SK-N-SH (cell line): ENCODE results near the gene CIPC. TPM values are rescaled to one million over a fixed set of nuclear protein-coding genes. Genes with fewer than 3 reads are reported as not detected.

Experiments used
- CTCF ChIA-PET: fragments of 300-600, 350-600 bp; formaldehyde crosslinking; extraction: SDS; loops from one replicate; lab custom pipeline; 2021; lab: Yijun Ruan, JAX
- POLR2A ChIA-PET: fragments of 350-600 bp; sonication (Branson Sonifier 250); formaldehyde crosslinking; extraction: SDS; loops from one replicate; lab custom pipeline; 2020; ENCODE audit warnings: antibody characterized with exemption, inconsistent platforms; lab: Yijun Ruan, JAX
- DNase-seq: peaks from one replicate; pipeline ENCODE4 v3.0.0; 2012
- H2AFZ ChIP-seq: fragments of 200-600 bp; sonication (generic); 2 replicates; pipeline ENCODE4 v1.8.1; 2016; ENCODE audit warnings: antibody characterized with exemption, mild to moderate bottlenecking, low read depth
- H3F3A ChIP-seq: fragments of 200-600 bp; sonication (generic); replicated peaks from 2 replicates; pipeline ENCODE3; 2016; ENCODE audit warnings: antibody characterized with exemption, mild to moderate bottlenecking; ENCODE audit not compliant: insufficient read depth
- H3K27ac ChIP-seq, 2 experiments: fragments of 200-500 bp in 1 of 2; fragments of 200-600 bp in 1 of 2; sonication (Bioruptor generic) in 1 of 2; sonication (generic), shearing (Covaris generic) in 1 of 2; 2 replicates each; pipeline versions ENCODE4 v1.5.1 to v1.6.1; 2014 to 2016; ENCODE audit warnings: low read depth in 2 of 2, inconsistent platforms in 1 of 2, low read length in 1 of 2, mild to moderate bottlenecking in 1 of 2, mixed read lengths in 1 of 2
- H3K27me3 ChIP-seq: fragments of 200-600 bp; sonication (generic), shearing (Covaris generic); 2 replicates; pipeline ENCODE4 v1.6.1; 2016; ENCODE audit warnings: mixed run types; ENCODE audit not compliant: insufficient read depth
- H3K36me3 ChIP-seq, 2 experiments: fragments of 200-500 bp in 1 of 2; fragments of 200-600 bp in 1 of 2; sonication (Bioruptor generic) in 1 of 2; sonication (generic) in 1 of 2; replicated peaks in 1 of 2; 2 replicates each; pipeline versions ENCODE3 to v1.5.1; 2014 to 2016; ENCODE audit warnings: low read length in 1 of 2, mild to moderate bottlenecking in 1 of 2; ENCODE audit not compliant: insufficient read depth in 2 of 2, control insufficient read depth in 1 of 2
- H3K4me1 ChIP-seq, 2 experiments: fragments of 200-500 bp in 1 of 2; fragments of 200-600 bp in 1 of 2; sonication (Bioruptor generic) in 1 of 2; sonication (generic), shearing (Covaris generic) in 1 of 2; 2 replicates each; pipeline versions ENCODE4 v1.5.1 to v1.6.1; 2014 to 2016; ENCODE audit warnings: low read depth in 1 of 2, low read length in 1 of 2, mixed run types in 1 of 2; ENCODE audit not compliant: insufficient read depth in 2 of 2, control insufficient read depth in 1 of 2
- H3K4me2 ChIP-seq: fragments of 200-600 bp; sonication (generic), shearing (Covaris generic); 2 replicates; pipeline ENCODE4 v1.6.1; 2017; ENCODE audit warnings: mixed run types
- H3K4me3 ChIP-seq, 2 experiments: fragments of 200-500 bp in 1 of 2; fragments of 200-600 bp in 1 of 2; sonication (Bioruptor generic) in 1 of 2; sonication (generic), shearing (Covaris generic) in 1 of 2; 2 replicates each; pipeline versions ENCODE4 v1.5.1 to v1.8.1; 2014 to 2016; ENCODE audit warnings: low read depth in 2 of 2, inconsistent platforms in 1 of 2, low read length in 1 of 2, mild to moderate bottlenecking in 1 of 2, mixed read lengths in 1 of 2, moderate library complexity in 1 of 2
- H3K79me2 ChIP-seq: fragments of 200-600 bp; sonication (generic); 2 replicates; pipeline ENCODE4 v1.8.1; 2017; ENCODE audit warnings: mild to moderate bottlenecking; ENCODE audit not compliant: insufficient read depth
- H3K9ac ChIP-seq: fragments of 200-600 bp; sonication (generic); 2 replicates; pipeline ENCODE4 v1.6.1; 2017; ENCODE audit warnings: mixed run types
- H3K9me2 ChIP-seq: fragments of 200-600 bp; sonication (generic); 2 replicates; pipeline ENCODE4 v1.6.1; 2017; ENCODE audit warnings: mixed run types
- H3K9me3 ChIP-seq: fragments of 200-600 bp; sonication (generic); 2 replicates; pipeline ENCODE4 v1.6.1; 2017; ENCODE audit warnings: mixed run types, mild to moderate bottlenecking, moderate library complexity
- H4K20me1 ChIP-seq: fragments of 200-600 bp; sonication (generic); 2 replicates; pipeline ENCODE4 v1.6.1; 2017; ENCODE audit warnings: mild to moderate bottlenecking, mixed run types; ENCODE audit not compliant: insufficient read depth
- CTCF ChIP-seq: fragments of 200-600 bp; sonication (generic); IDR thresholded peaks from 2 replicates; pipeline ENCODE4 v1.6.1; 2017; ENCODE audit warnings: antibody characterized with exemption, mild to moderate bottlenecking, moderate library complexity
- ELF1 ChIP-seq: IDR thresholded peaks from 2 replicates; pipeline ENCODE4 v1.4.0; 2012
- EP300 ChIP-seq, 2 experiments: IDR thresholded peaks; 2 replicates each; pipeline versions ENCODE4 v1.4.0 to v1.6.1; 2012; ENCODE audit warnings: borderline replicate concordance in 1 of 2, low read depth in 1 of 2, low read length in 1 of 2
- FOSL2 ChIP-seq: IDR thresholded peaks from 2 replicates; pipeline ENCODE4 v1.4.0; 2012; ENCODE audit warnings: low read depth, mild to moderate bottlenecking, moderate library complexity, borderline replicate concordance
- FOXJ3 ChIP-seq: sonication (generic); formaldehyde crosslinking; IDR thresholded peaks from 2 replicates; pipeline ENCODE4 v1.5.1; 2020; ENCODE audit warnings: mild to moderate bottlenecking, missing genetic modification reagents
- IRF3 ChIP-seq: fragments of 150-350 bp; IDR thresholded peaks from 2 replicates; pipeline ENCODE4 v1.6.1; 2016; ENCODE audit warnings: mild to moderate bottlenecking, low read depth, low read length
- MEF2A ChIP-seq: IDR thresholded peaks from 2 replicates; pipeline ENCODE4 v1.4.0; 2012; ENCODE audit warnings: low read depth, borderline replicate concordance
- NFIC ChIP-seq: IDR thresholded peaks from 2 replicates; pipeline ENCODE4 v1.4.0; 2012; ENCODE audit warnings: borderline replicate concordance
- NRF1 ChIP-seq: IDR thresholded peaks from 2 replicates; pipeline ENCODE4 v1.6.1; 2012; ENCODE audit warnings: low read depth, mild to moderate bottlenecking, low read length
- RFX5 ChIP-seq: IDR thresholded peaks from 2 replicates; pipeline ENCODE4 v1.6.1; 2012; ENCODE audit warnings: mild to moderate bottlenecking, improper control_type of control experiment, low read length
- SIN3A ChIP-seq: IDR thresholded peaks from 2 replicates; pipeline ENCODE4 v1.6.1; 2012; ENCODE audit warnings: low read depth, mild to moderate bottlenecking, low read length, moderate library complexity, borderline replicate concordance
- TCF12 ChIP-seq: IDR thresholded peaks from 2 replicates; pipeline ENCODE4 v1.4.0; 2012
- USF2 ChIP-seq: fragments of 150-350 bp; IDR thresholded peaks from 2 replicates; pipeline ENCODE4 v1.6.1; 2017; ENCODE audit warnings: antibody characterized with exemption, low read length, low read depth, borderline replicate concordance
- YY1 ChIP-seq: IDR thresholded peaks from 2 replicates; pipeline ENCODE4 v1.4.0; 2012; ENCODE audit warnings: low read depth, mild to moderate bottlenecking
- WGBS: methylation state at CpG from one replicate; pipeline ENCODE4 v1.1.6; 2017; ENCODE audit warnings: low lambda C conversion rate; 5-methylcytosine and 5-hydroxymethylcytosine counted together
- polyA plus RNA-seq, 3 experiments: library from polyadenylated mRNA; depleted of rRNA; stranded (reverse); fragments of >200 nt; gene quantifications; 2 replicates each; pipeline ENCODE4 v1.2.3, GENCODE V29; 2012

Gene CIPC
- polyA plus RNA-seq, 1 of the 3 experiments (the other 2 are of a cell fraction), result 6.5 TPM

GRCh38 chr14:77069551-77069950 is 28.5 kb upstream of the CIPC start:
- H3K27me3 ChIP-seq, result no peaks in the 10 kb centered on the region
- no peak overlapping the region for H3K4me2 ChIP-seq

More at GRCh38 chr14:77069551-77069950, 28.5 kb upstream of the CIPC start:
- H3K27ac ChIP-seq, result no peak overlapping the region
- no peak for DNase-seq
- peaks cover 0 to 14% of the 10 kb centered on the region in 2 experiments; a peak in 2 of 4 replicates for H3K4me1 ChIP-seq
- H3K9me3 ChIP-seq, result no peaks in the 10 kb centered on the region
- 94% methylated on average over 7 of the region's 7 CpGs for WGBS
- no peaks in the 10 kb centered on the region for H4K20me1 ChIP-seq
- no peaks in the 10 kb centered on the region for H3K79me2 ChIP-seq
- no peak overlapping the region for H2AFZ ChIP-seq
- POLR2A ChIA-PET, result no interaction called here
- no peak for TF ChIP-seq RFX5
- TF ChIP-seq FOXJ3, result no peak
- TF ChIP-seq USF2, result no peak
- no peak for TF ChIP-seq NFIC
- TF ChIP-seq ELF1, result no peak
- no peak for TF ChIP-seq FOSL2
- no peak for TF ChIP-seq TCF12
- TF ChIP-seq IRF3, result no peak
- no peak for TF ChIP-seq MEF2A
- no peak for TF ChIP-seq SIN3A
- no peak for TF ChIP-seq EP300 (IDR thresholded peaks at IDR 0.05; ENCODE audit: borderline replicate concordance in 1 of 2, low read depth in 1 of 2, low read length in 1 of 2)
- no peak for TF ChIP-seq YY1
- TF ChIP-seq NRF1, result no peak
- TF ChIP-seq CTCF, result no peak
- TF ChIP-seq, all 33 proteins: peak for 0
- CTCF ChIA-PET, result interaction anchor here (0.5 to 18.3 kb wide), 30 partner anchors 11 to 361 kb away, joined by 3 to 764 read pairs (median 6); partner anchors contain the start of gene ZDHHC22
- H3K4me3 ChIP-seq, result no peak overlapping the region
- H3K9ac ChIP-seq, result no peak overlapping the region
- H3K36me3 ChIP-seq, result no peaks in the 10 kb centered on the region
- H3K9me2 ChIP-seq, result no peaks in the 10 kb centered on the region
- H3F3A ChIP-seq, result no peaks in the 10 kb centered on the region
